SK-N-MC (cell line): ENCODE results near the gene ZBTB21.
A peak's percentile ranks its signal among the peaks of the same experiment; 100 is the strongest.

Experiments
- DNase-seq: peaks from one replicate; pipeline ENCODE4 v3.0.0-alpha.2; 2011; ENCODE audit warnings: low read depth, low spot score
- H3K27ac ChIP-seq: fragments of 200-600 bp; sonication (generic); 2 replicates; pipeline ENCODE4 v1.5.1; 2016; ENCODE audit warnings: mixed run types
- H3K36me3 ChIP-seq: fragments of 200-600 bp; sonication (generic); 2 replicates; pipeline ENCODE4 v1.6.1; 2017; ENCODE audit warnings: antibody characterized with exemption, low read length, mixed read lengths; ENCODE audit not compliant: insufficient read depth
- H3K4me3 ChIP-seq: fragments of 200-600 bp; sonication (generic); 2 replicates; pipeline ENCODE4 v1.5.1; 2016
- H3K9ac ChIP-seq: fragments of 200-600 bp; sonication (generic); 2 replicates; pipeline ENCODE4 v1.8.0; 2017; ENCODE audit warnings: mixed run types, mixed read lengths; ENCODE audit not compliant: insufficient read length
- H3K9me3 ChIP-seq: fragments of 200-600 bp; sonication (generic); 2 replicates; pipeline ENCODE4 v1.6.1; 2017; ENCODE audit warnings: low read depth, mild to moderate bottlenecking, antibody characterized with exemption, low read length, moderate library complexity, mixed read lengths
- EZH2 ChIP-seq: fragments of 200-600 bp; sonication (generic); IDR thresholded peaks from one replicate; pipeline ENCODE4 v1.6.1; 2017; ENCODE audit warnings: antibody characterized with exemption
- FOXP2 ChIP-seq: optimal IDR thresholded peaks from 2 replicates; pipeline ENCODE3; 2011; ENCODE audit warnings: mild to moderate bottlenecking, moderate library complexity; ENCODE audit not compliant: insufficient read depth; ENCODE audit errors: extremely low read length, control extremely low read depth
- POLR2AphosphoS5 ChIP-seq: IDR thresholded peaks from 2 replicates; pipeline ENCODE4 v1.6.1; 2012; ENCODE audit warnings: mild to moderate bottlenecking, low read depth, low read length, borderline replicate concordance

Gene ZBTB21

GRCh38 chr21:42017022-42017421, 6.9 kb upstream of the ZBTB21 start:
- no peak for DNase-seq
- H3K36me3 ChIP-seq: no peaks in the 10 kb centered on the region
- no peak overlapping the region for H3K9ac ChIP-seq
- H3K9me3 ChIP-seq: no peaks in the 10 kb centered on the region
- H3K4me3 ChIP-seq: no peak overlapping the region
- no peak overlapping the region for H3K27ac ChIP-seq
- TF ChIP-seq EZH2 (no peak), FOXP2 (no peak), POLR2AphosphoS5 (no peak)

GRCh38 chr21:42016364-42016985, 6.3 kb upstream of the ZBTB21 start:
- no peak for TF ChIP-seq EZH2
- TF ChIP-seq POLR2AphosphoS5: no peak
- no peak for TF ChIP-seq FOXP2
- Histone ChIP-seq H3K4me3 (no peak overlapping the region), H3K9me3 (no peaks in the 10 kb centered on the region), H3K9ac (no peak overlapping the region), H3K27ac (no peak overlapping the region), H3K36me3 (no peaks in the 10 kb centered on the region)
- no peak for DNase-seq

- no peaks in the 10 kb centered on the region for H3K36me3 ChIP-seq
- TF ChIP-seq POLR2AphosphoS5 (no peak), EZH2 (no peak), FOXP2 (no peak)
- no peak for DNase-seq
- no peak overlapping the region for H3K27ac ChIP-seq
- H3K4me3 ChIP-seq: no peak overlapping the region
- H3K9ac ChIP-seq: no peak overlapping the region
- no peaks in the 10 kb centered on the region for H3K9me3 ChIP-seq
Measured at GRCh38 chr21:42013931-42014330, 3.8 kb upstream of the ZBTB21 start.

- Histone ChIP-seq H3K9ac (no peak overlapping the region), H3K4me3 (no peak overlapping the region), H3K27ac (no peak overlapping the region), H3K36me3 (no peaks in the 10 kb centered on the region), H3K9me3 (no peaks in the 10 kb centered on the region)
- DNase-seq: no peak
- no peak for TF ChIP-seq EZH2
- no peak for TF ChIP-seq FOXP2
- TF ChIP-seq POLR2AphosphoS5: no peak
Measured at GRCh38 chr21:42013376-42013775, 3.2 kb upstream of the ZBTB21 start.

GRCh38 chr21:42012763-42013329, 2.7 kb upstream of the ZBTB21 start:
- TF ChIP-seq FOXP2 (no peak), POLR2AphosphoS5 (no peak), EZH2 (no peak)
- H3K27ac ChIP-seq: no peak overlapping the region
- H3K36me3 ChIP-seq: peaks cover 3% of the 10 kb centered on the region
- no peak overlapping the region for H3K4me3 ChIP-seq
- H3K9me3 ChIP-seq: no peaks in the 10 kb centered on the region
- DNase-seq: no peak
- no peak overlapping the region for H3K9ac ChIP-seq

GRCh38 chr21:42012344-42012743, 2.2 kb upstream of the ZBTB21 start:
- Histone ChIP-seq H3K4me3 (no peak overlapping the region), H3K27ac (no peak overlapping the region)
- TF ChIP-seq POLR2AphosphoS5 (no peak), EZH2 (no peak), FOXP2 (no peak)

GRCh38 chr21:42010507-42011495, 641 bp upstream of the ZBTB21 start:
- no peak for DNase-seq
- TF ChIP-seq POLR2AphosphoS5 (peak; percentile 40; the same call in 1 of the 2 replicates), EZH2 (no peak)
- no peaks in the 10 kb centered on the region for H3K9me3 ChIP-seq
- peak overlapping the region; percentile 90 for H3K9ac ChIP-seq
- peaks cover 18% of the 10 kb centered on the region for H3K36me3 ChIP-seq
- peak overlapping the region; percentile 89 for H3K4me3 ChIP-seq
- H3K27ac ChIP-seq: peak overlapping the region; percentile 76

More at GRCh38 chr21:42012344-42012743, 2.2 kb upstream of the ZBTB21 start:
- H3K36me3 ChIP-seq: peaks cover 8% of the 10 kb centered on the region
- no peaks in the 10 kb centered on the region for H3K9me3 ChIP-seq
- no peak for DNase-seq
- no peak overlapping the region for H3K9ac ChIP-seq

GRCh38 chr21:42009018-42009830, 936 bp downstream of the ZBTB21 start:
- no peak for DNase-seq
- Histone ChIP-seq H3K9me3 (no peaks in the 10 kb centered on the region), H3K9ac (peak overlapping the region; percentile 95), H3K4me3 (peak overlapping the region; percentile 89), H3K27ac (peak overlapping the region; percentile 95), H3K36me3 (peaks cover 26% of the 10 kb centered on the region)
- no peak for TF ChIP-seq EZH2
- TF ChIP-seq POLR2AphosphoS5: no peak; the same call in 1 of the 2 replicates
- TF ChIP-seq FOXP2: no peak
